COR-L47 (cell line): ENCODE data around the gene ASPM.
"Not testable (repeated sequence)": the region's sequence is repeated elsewhere in the genome, so short reads cannot be mapped to it uniquely, and the experiment has no call there.

Experiments
- DNase-seq: peaks from one replicate; lab custom pipeline; 2025; lab: John Stamatoyannopoulos, UW

Gene ASPM

GRCh38 chr1:197145446-197146024 lies 934 bp downstream of the ASPM start:
- no peak for DNase-seq

DNA sequence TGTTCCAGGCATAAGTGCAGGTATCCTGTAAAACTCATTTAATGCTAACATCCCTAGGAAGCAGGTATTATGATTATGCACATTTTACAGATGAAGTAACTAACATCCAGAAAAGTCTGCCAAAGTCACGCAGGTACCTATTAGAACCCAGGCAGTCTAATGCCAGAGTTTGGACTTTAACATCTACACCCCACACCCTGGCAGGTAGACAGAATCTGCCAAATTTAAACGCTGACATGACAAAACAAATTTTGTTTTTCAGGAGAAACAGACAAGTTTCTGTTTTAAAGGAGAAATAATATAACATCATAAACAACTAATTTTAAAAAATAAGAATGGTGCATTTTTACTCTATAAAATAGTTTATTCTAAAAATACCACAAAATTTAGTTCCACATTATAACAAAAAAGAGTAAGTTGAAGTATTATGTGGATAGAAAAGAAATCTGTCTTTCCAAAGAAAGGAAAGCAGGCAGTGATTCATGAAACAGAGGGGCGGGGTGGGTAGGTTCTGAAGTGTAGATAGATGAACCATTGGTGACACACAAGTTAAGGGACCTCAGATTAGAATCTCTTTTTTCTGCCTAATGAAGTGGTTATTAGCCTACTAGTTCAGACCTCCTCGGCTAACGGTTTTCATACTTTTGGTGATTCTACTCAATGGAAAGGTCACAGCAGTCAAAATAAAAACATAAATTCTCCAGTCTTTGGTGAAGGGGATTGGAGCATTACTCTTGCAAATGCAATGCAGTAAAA lies 1.7 kb downstream of the ASPM start:
- no peak for DNase-seq

- DNase-seq: no peak
Observed at GRCh38 chr1:197143276-197143675, 3.2 kb downstream of the ASPM start.

GRCh38 chr1:197141575-197141974 lies 4.9 kb downstream of the ASPM start:
- DNase-seq: no peak

DNA sequence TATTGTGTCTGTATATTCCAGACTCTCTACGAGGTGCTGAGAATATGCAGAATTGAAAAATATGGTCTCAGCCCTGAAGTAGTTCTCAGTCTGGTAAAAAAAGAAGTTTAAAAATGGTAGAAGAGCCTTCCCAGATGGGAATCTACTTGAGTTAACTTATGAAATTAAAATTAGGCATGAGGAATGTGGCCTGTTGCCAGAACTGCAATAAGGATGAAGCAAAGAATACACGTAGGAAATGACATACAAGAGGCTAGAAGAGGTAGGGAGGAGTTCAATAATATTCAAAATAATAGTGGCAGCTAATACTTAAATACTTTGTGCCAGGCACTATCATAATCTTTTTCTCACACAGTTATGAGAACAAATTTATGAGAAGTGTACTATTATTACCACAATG lies 6.3 kb downstream of the ASPM start:
- no peak for DNase-seq

DNA sequence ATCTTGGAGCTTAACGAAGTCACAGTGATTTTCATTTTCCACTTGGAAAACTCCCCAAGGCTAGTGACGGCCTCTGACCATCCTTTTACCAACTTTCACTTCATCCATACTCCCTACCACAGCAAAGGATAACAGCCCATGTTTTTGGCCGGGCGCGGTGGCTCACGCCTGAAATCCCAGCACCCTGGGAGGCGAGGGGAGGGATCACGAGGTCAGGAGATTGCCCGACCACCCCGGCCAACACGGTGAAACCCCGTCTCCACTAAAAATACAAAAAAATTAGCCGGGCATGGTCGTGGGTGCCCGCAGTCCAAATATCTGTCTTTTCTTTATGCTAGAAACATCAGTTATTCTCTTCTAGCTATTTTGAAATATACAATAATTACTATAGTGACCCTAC lies 7.3 kb downstream of the ASPM start:
- no peak for DNase-seq

GRCh38 chr1:197137322-197137721 lies 9.1 kb downstream of the ASPM start:
- DNase-seq: no peak

DNA sequence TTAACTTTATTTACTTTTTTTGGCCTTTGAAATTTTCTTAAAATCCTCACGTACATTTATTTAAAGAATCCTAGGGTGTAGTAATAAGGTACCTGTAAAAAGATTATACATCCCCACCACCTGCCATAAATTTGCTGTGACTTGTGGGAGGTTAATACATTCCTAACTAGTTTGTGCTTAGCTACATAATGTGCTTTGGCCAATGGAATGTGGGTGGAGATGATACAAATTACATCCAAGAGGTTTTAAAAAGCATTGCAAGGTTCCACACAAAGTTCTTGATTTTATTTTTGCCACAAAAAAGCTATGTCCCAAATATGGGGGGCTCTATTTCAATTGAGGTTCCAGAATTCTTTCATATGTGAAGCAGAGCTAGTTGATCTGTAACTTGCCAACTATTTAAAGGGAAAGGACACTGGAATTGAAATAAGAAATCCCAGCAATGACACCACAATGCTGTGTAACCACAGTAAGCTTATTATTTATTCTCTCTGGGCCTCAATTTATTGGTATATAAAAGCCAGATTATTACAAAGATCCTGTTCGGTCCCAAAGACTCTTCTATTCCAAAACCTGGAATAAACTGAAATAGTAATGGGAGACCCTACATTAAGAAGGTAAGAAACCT lies 15.7 kb downstream of the ASPM start:
- no peak for DNase-seq

DNA sequence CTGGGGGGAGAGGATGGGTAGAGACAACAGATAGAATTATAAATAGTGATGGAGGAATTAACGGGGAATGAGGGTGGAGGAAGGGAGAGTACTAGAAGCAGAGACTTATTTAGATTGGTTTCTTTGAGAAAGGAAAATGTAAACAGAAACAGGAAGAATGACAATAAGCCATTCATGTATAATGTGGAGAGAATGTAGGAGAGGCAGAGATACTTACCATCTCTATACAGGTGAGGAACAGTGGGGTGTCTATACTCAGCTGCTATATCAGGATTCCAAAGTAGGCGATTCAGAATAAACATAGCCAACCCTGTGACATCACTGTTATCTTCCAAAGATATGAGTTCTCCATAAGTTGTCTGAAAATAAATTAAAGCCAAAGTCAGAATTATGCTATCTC lies 16.8 kb downstream of the ASPM start:
- no peak for DNase-seq

DNA sequence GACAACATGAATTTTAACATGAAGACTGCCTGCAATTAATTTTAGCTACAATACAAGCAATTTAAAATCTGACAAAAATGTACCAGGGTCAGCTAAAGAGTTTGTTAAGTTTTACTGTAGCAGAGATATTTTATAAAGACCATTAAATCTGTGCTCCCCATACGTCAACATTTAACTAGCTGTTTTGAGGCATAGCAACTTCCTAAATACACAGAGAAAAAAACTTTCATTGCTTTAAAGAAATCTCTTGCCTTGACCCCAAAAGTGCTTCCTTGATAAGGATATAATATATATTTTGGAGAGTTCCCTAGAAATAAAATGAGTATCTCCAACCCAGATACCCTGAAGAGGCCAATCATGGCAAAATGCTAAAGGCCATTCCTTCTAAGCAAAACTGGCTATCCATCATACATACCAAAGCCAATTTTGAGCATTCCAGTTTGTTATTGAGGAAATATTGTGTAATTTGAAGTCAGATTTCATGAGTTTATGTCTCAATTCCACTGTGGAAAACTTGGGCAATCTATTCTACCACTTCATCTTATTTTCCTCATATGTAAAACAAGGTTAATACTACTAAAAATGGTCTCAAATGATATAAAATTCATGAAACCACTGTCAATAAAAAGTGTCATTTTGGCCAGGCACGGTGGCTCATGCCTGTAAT lies 19.1 kb downstream of the ASPM start:
- DNase-seq: no peak

DNA sequence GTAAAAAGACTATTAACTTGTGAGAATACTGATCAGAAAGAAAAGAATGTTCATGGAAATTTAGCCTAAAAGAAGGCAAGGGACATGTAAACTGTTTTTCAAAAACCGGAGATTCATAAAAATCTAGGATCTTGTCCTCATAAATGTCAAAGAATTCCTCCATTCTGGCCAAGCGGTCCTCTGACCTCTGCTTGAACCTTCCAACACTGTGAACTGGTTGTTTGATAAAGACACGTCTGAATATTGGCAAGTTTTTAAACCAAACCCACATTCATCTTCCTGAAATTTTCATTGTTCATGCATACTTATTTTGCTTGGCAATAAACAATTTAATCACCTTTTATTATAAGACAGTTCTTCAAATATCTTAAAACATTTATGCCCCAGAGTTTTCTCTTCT lies 19.8 kb downstream of the ASPM start:
- no peak for DNase-seq

DNA sequence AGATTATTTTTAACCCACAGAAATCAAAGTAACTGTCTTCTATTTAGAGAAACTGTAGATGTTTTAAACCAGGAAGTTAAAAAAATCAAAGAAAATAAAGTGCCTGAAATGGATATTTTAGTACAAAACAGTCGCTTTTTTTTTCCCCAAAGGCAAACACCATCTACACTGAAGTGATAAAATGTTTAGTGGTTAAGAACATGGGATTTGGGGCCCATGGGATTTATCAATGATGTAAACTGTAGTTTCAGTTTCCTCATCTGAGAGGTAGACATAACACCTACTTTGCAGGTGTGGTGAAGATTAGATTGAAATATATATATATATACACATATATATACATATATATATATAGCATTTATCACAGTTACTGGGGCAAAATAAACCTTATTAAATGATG lies 22.1 kb downstream of the ASPM start:
- no peak for DNase-seq

DNA sequence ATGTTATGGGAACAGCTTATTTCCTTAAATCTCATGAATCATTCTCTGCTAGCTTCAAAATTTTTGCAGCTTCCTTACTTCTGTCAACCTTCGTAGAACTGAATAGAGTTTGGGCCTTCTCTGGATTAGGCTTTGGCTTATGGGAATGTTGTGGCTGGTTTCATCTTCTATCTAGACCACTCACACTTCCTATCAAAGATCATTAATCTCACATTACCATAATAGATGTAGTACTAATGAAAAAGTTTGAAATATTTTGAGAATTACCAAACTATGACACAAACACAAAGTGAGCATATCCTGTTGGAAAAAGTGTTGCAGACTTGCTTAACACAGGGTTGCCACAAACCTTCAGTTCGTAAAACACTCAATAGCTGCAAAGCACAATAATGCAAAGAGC lies 30.3 kb downstream of the ASPM start:
- no peak for DNase-seq

DNA sequence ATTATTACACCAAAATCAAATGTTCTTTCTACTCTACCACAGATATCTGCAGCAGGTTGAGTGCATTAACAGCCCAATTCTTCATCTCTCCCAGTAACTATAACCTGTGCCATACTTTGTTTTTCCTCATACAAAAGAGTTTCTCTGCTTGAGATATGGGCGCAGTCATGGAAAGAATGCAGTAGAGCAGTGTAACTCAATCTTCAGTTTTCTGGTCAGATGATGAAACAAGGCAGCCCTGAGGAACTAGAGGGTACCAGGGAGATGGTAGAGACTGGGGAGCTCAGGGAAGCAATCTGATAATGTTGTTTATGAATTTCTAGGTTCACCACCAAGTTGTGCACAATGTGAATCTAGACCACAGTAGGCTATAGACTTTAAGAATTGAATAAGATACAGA lies 39.6 kb downstream of the ASPM start:
- no peak for DNase-seq

GRCh38 chr1:197103300-197103699 lies 43.2 kb downstream of the ASPM start:
- DNase-seq: no peak

- DNase-seq: no peak
Observed at GRCh38 chr1:197101978-197102377, 44.5 kb downstream of the ASPM start.

DNA sequence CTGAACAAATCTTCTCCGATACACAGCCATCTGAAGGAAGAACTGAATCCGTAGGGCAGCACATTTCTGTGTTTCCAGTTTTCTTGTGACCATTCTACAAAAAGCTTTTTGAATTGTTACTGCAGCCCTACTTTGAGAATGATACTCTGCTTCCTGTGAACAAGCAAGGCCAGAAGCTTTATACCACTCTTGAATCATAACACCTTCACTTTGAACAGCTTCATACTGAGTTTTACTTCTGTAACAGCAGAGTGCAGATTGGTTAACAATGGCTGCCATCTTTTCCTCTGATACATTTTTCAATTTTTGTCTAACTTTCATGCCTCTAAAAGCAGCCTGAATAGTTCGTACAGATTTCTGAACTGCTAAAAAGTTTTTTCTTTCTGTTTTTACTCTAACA lies 45.8 kb downstream of the ASPM start:
- DNase-seq: no peak

GRCh38 chr1:197099444-197099843 lies 47.0 kb downstream of the ASPM start:
- DNase-seq: no peak

GRCh38 chr1:197096971-197097370 lies 49.5 kb downstream of the ASPM start:
- not testable (repeated sequence) for DNase-seq

DNA sequence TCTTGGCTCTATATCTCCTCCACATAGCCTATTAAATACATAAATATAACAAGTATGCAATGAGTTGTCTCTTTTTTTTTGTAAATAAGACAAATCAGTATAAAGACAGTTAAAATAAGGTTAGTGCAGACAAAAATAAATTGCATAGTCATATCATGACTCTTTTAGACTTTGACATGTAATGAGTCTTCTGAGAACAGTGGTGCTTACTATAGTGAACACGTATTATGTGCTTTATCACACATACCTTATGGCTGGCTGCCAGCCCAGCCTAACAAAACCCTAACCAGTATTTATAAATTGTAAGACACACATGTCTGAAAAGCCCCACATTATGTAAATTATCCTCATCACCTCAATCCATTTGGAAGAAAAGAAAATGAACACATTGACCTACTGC lies 50.3 kb downstream of the ASPM start:
- peak; percentile 36 for DNase-seq

GRCh38 chr1:197093226-197093885 lies 53.1 kb downstream of the ASPM start:
- no peak for DNase-seq

- no peak for DNase-seq
Observed at GRCh38 chr1:197092491-197093023, 53.9 kb downstream of the ASPM start.
